IgD-negative memory B cell (primary cell): ENCODE measurements around the gene HEXB. TPM values are rescaled to one million over a fixed set of nuclear protein-coding genes. Genes with fewer than 3 reads are reported as not detected.
A peak's percentile ranks its signal among the peaks of the same experiment; 100 is the strongest.
"Not testable (repeated sequence)": the region's sequence is repeated elsewhere in the genome, so short reads cannot be mapped to it uniquely, and the experiment has no call there.

Experiments
- H3K27ac Mint-ChIP-seq, 3 donors: one replicate each; pipeline ENCODE4 v1.8.0; 2020 to 2022; ENCODE audit warnings: mild to moderate bottlenecking in 3 of 3, mixed read lengths in 3 of 3, moderate library complexity in 1 of 3
- H3K27me3 Mint-ChIP-seq: one replicate; pipeline ENCODE4 v1.8.0; 2021; ENCODE audit warnings: mixed read lengths
- H3K36me3 Mint-ChIP-seq: one replicate; pipeline ENCODE4 v1.8.0; 2020; ENCODE audit warnings: mild to moderate bottlenecking, mixed read lengths
- H3K4me1 Mint-ChIP-seq, 3 donors: one replicate each; pipeline ENCODE4 v1.8.0; 2020 to 2022; ENCODE audit warnings: mixed read lengths in 3 of 3, mild to moderate bottlenecking in 1 of 3
- H3K4me3 Mint-ChIP-seq, 4 donors: one replicate each; pipeline ENCODE4 v1.8.0; 2020 to 2022; ENCODE audit warnings: mild to moderate bottlenecking in 4 of 4, mixed read lengths in 4 of 4, moderate library complexity in 3 of 4
- H3K9me3 Mint-ChIP-seq, 3 donors: one replicate each; pipeline ENCODE4 v1.8.0; 2020 to 2021; ENCODE audit warnings: mixed read lengths in 3 of 3, mild to moderate bottlenecking in 1 of 3
- polyA plus RNA-seq: library from polyadenylated mRNA; unstranded; fragments of 300-500 nt; fragmentation: Illumina TruSeq; gene quantifications from one replicate; pipeline ENCODE4 v1.2.3, GENCODE V29; 2021

Gene HEXB
- polyA plus RNA-seq, 1 donor from 2014 or later = 62.1 TPM

DNA sequence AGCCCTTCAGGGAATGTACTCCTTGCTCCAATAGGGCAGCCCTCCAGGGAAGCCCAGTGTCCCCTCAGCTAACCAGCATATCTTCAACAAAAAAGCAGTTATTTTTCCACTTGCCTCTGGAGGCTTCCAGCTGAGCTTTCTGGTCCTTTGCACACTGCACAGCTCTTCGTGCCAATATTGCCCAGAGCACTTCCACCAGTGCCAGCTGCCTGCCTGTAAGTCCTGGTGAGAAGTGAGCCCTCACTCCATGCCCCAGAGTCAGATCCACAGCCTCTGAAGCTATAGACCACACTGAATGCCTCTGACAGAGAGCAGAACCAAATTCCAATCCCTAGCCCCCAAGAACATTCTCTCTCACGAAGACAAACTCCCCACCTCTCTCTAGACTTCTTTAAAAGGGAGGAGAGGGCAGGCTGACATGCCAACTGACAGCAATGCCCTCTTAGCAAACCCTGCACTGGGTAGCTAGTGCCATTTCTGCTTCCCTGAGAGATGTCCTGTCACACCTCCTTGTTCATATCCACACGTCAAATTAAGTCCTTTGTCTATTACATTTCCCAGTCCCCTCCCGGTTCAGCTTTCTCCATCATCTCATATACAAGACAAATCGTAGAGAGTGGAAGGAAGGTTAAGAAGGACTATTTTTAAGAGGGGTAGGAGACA lies 12.7 kb upstream of the HEXB start:
- Mint-ChIP-seq H3K4me1 (peaks cover 0 to 2% (median 0%) of the 10 kb centered on the region in 3 donors), H3K27ac (no peak overlapping the region), H3K4me3 (no peak overlapping the region), H3K9me3 (peaks cover 0 to 5% (median 0%) of the 10 kb centered on the region in 3 donors), H3K36me3 (no peaks in the 10 kb centered on the region), H3K27me3 (peaks cover 14% of the 10 kb centered on the region)

DNA sequence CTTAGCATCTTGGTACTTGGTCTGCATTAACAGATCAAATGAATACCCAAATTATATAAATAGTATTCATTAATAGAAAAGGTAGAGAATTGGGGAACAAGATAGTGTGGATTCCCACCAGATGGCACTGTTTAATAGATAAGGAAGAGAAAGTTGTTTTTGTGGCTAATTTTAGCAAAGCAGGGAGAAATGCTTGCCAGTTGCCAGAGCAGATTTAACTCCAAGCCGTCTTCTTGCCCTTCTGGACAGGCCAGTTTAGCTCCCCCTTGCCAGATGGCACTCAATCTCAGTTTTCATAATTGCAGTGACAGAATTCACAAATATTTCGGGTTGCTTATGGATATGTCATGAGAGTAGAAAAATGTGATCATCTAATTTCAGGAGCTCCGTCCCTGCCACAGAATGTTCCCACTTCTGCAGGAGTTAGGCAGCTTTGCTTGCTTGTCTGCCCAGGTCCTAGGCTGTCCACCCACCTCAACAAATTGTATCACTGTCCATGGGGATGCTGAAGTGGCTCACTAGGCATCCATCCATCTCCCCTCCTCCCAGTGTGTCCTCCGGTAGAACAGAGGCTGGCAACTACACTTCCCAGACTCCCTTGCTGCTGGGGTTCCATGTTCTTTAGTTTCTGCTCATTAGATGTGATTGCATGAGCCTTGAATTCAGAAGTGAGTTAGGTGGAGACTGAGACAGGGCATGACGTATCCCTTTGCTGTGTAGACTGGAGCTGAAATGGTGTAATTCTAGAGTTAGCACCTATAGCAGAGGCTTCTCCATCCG lies 11.8 kb upstream of the HEXB start:
- Mint-ChIP-seq H3K36me3 (no peaks in the 10 kb centered on the region), H3K27ac (peak overlapping the region in 1 of 3 donors; percentile 40), H3K4me1 (peaks cover 0 to 2% (median 0%) of the 10 kb centered on the region in 3 donors), H3K27me3 (peaks cover 14% of the 10 kb centered on the region), H3K9me3 (peaks cover 0 to 5% (median 0%) of the 10 kb centered on the region in 3 donors), H3K4me3 (peak overlapping the region in 1 of 4 donors; percentile 28)

DNA sequence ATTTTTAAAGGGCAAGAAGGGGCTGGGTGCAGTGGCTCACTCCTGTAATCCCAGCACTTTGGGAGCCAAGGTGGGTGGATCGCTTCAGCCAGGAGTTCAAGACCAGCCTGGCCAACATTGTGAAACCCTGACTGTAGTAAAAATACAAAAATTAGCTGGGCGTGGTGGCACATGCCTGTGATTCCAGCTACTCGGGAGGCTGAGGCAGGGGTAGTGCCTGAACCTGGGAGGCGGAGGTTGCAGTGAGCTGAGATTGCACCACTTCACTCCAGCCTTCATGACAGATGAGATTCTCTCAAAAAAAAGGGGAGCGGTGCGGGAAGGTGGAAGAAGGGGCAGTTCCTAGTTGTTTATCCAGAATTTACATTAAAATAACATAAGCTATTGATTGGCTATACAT lies 8.6 kb upstream of the HEXB start:
- H3K27me3 Mint-ChIP-seq = peaks cover 11% of the 10 kb centered on the region
- H3K36me3 Mint-ChIP-seq, H3K4me3 Mint-ChIP-seq, H3K9me3 Mint-ChIP-seq, H3K4me1 Mint-ChIP-seq, H3K27ac Mint-ChIP-seq: not testable (repeated sequence)

DNA sequence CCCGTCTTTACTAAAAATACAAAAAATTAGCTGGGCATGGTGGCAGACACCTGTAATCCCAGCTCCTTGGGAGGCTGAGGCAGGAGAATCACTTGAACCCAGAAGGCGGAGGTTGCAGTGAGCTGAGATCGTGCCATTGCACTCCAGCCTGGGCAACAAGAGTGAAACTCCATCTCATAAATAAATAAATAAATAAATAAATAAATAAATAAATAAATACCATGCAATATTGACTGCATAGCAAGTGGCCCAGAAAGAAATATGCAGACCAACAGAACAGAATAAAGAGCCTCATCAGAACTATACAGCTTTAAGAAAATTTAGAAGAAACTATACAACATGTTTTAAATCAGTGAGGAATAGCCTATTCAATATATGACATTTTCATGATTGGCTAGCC lies 6.9 kb upstream of the HEXB start:
- H3K4me3 Mint-ChIP-seq, H3K27ac Mint-ChIP-seq, H3K36me3 Mint-ChIP-seq, H3K9me3 Mint-ChIP-seq, H3K4me1 Mint-ChIP-seq, H3K27me3 Mint-ChIP-seq: not testable (repeated sequence)

DNA sequence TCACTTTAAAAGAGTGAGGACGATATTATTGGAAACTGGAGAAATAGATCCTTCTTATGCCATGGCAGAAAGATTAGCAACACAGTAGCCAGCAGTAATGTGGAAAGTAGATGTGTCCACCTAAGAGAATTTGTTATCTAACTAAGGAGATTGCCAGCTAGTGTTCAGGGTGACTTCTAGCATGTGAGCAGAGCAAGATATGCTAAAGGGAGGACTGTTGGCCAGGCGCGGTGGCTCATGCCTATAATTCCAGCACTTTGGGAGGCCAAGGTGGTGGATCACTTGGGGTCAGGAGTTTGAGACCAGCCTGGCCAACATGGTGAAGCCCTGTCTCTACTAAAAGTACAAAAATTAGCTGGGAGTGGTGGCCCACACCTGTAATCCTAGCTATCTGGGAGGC lies 5.7 kb upstream of the HEXB start:
- not testable (repeated sequence) for H3K36me3 Mint-ChIP-seq, H3K4me1 Mint-ChIP-seq, H3K9me3 Mint-ChIP-seq, H3K4me3 Mint-ChIP-seq, H3K27ac Mint-ChIP-seq
- H3K27me3 Mint-ChIP-seq = peaks cover 10% of the 10 kb centered on the region

DNA sequence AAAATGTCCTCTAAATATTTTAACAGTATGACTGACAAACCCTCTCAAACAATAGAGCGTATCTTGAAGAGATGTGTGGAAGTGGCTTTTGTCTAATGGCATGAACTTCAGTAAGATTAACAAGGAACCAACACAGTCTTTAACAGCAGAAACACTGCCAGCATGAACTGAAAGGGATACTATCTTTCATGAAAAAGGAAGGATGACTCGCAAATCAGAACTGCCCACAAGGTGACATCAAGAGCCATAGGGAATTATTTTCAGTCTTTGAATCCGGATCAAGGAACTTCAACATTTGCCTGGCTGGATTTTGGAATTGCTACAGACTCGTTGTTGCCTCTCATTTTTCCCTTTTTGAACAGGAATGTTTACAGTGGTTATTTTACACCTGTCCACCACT lies 5.1 kb upstream of the HEXB start:
- Mint-ChIP-seq H3K27ac (no peak overlapping the region), H3K27me3 (peaks cover 10% of the 10 kb centered on the region), H3K4me3 (peak overlapping the region in 1 of 4 donors; percentile 3), H3K4me1 (peaks cover 0 to 5% (median 0%) of the 10 kb centered on the region in 3 donors), H3K36me3 (no peaks in the 10 kb centered on the region), H3K9me3 (no peaks in the 10 kb centered on the region)

DNA sequence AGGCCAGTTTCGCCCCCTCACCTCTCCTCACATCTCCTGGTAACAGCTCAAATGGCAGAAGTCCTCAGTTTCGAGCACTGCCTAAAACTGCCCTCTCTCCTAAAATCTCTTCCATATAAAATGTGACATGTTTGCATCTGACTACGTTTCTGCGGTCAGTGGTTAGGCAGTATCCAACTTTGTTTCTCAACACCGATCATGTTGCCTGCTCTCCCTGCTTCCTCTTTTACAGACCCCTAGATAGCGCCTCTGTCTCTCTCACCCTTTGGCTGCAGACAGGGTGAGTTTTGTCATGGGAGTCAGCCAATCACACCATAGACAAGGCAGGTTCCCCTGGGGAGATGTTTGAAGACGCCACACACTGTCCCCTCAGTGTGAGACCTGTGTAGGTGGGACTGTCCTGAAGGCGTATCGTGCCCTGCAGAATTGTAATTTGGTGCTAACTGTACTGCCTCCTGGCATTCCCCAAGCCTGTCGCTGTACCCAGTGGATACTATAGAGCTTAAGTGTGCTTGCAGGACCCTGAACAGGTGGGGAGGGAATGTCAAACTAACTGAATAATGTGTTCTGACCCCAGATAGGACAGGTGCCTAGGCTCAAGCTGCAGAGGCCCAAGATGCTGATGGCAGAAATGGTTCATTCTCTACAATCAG lies 1.1 kb downstream of the HEXB start:
- Mint-ChIP-seq H3K4me1 (peaks cover 5 to 22% (median 16%) of the 10 kb centered on the region in 3 donors), H3K4me3 (peak overlapping the region; percentile 71 to 98 (median 92)), H3K27me3 (peaks cover 3% of the 10 kb centered on the region), H3K36me3 (peaks cover 1% of the 10 kb centered on the region), H3K27ac (peak overlapping the region; percentile 6 to 94 (median 63)), H3K9me3 (no peaks in the 10 kb centered on the region)

DNA sequence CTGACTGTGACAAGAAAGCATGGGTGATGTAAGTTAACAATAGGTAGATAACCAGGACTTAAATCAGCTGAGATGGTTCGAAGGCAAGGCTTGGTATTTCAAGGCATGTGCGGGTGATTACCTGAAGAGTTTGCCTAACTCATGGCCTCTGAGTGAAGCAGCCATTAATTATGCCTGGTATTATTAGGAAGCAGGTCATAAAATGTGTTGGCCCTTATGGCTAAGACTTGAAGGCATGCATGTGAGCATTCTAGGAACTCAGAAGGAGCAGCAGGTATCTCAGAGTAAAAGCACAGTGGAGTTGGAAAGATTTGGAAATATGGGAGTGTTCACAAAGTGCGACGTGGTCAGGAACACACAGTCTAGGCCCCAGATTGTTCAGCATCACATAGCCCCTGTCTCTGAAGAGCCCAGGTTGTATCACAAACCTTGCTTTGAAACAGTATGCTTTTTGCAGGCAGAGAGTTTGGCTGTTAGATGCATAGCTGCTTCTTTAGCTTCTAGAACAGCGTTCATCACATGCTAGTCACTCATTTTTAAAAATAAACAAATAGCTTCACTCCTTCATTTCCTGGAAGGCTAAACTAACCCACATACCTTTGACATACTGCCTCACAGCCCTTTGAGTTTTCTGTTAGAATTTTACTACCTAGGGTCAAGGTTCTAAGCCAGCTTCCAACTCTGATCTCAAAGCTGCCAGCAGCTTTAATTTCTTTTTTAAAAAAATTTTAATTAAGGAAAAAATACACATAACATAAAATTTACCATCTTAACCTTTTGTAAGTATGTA lies 2.1 kb downstream of the HEXB start:
- peak overlapping the region in 2 of 4 donors; percentile 25 to 71 for H3K4me3 Mint-ChIP-seq
- peaks cover 1% of the 10 kb centered on the region for H3K36me3 Mint-ChIP-seq
- H3K27ac Mint-ChIP-seq = no peak overlapping the region
- H3K4me1 Mint-ChIP-seq = peaks cover 5 to 22% (median 16%) of the 10 kb centered on the region in 3 donors
- peaks cover 3% of the 10 kb centered on the region for H3K27me3 Mint-ChIP-seq
- H3K9me3 Mint-ChIP-seq = no peaks in the 10 kb centered on the region

DNA sequence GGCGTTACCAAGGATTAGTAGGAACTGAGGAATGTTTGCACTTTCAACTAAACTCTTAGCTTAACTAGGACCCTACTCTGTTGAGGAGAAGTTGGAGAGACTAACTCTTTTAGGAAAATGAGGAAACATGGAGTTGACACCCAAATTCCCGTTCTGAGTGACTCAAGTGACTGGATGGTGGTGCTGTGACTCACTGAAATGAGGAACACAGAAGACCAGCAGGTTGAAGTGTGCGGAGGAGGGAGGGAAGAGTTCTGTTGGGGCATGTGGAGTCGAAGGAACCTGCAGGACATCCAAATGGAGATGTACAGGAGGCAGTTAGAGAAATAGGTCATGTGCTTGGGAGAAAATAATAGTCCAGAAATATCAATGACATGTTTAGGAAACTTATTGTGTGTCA lies 8.2 kb downstream of the HEXB start:
- peaks cover 1% of the 10 kb centered on the region for H3K36me3 Mint-ChIP-seq
- H3K4me1 Mint-ChIP-seq = peaks cover 0 to 4% (median 0%) of the 10 kb centered on the region in 3 donors
- no peak overlapping the region for H3K27ac Mint-ChIP-seq

DNA sequence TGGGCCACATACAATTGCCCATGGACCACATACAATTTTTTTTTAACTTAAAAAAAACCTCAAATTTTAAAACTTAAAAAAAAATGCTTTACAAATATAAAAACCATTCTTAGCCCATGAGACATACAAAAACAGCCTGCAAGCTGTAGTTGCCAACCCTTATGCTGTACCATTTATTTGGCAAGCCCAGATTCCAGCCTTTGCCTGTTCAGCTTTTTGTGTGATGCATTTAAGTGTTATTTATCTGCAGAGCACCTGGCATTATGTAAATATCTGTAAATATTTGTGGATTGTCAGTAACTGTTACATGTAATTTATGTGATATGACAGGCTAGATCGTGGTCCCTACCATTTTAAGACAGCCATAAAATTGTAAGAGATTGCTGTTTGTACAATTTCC lies 32.6 kb downstream of the HEXB start:
- H3K27ac Mint-ChIP-seq = peak overlapping the region in 1 of 3 donors; percentile 39
- H3K9me3 Mint-ChIP-seq = peaks cover 0 to 2% (median 0%) of the 10 kb centered on the region in 3 donors
- H3K36me3 Mint-ChIP-seq = peaks cover 8% of the 10 kb centered on the region
- no peaks in the 10 kb centered on the region for H3K27me3 Mint-ChIP-seq
- no peak overlapping the region for H3K4me3 Mint-ChIP-seq
- peaks cover 0 to 2% (median 2%) of the 10 kb centered on the region in 3 donors for H3K4me1 Mint-ChIP-seq

More for the DNA sequence above, 8.2 kb downstream of the HEXB start:
- no peaks in the 10 kb centered on the region for H3K9me3 Mint-ChIP-seq
- no peak overlapping the region for H3K4me3 Mint-ChIP-seq
- no peaks in the 10 kb centered on the region for H3K27me3 Mint-ChIP-seq

DNA sequence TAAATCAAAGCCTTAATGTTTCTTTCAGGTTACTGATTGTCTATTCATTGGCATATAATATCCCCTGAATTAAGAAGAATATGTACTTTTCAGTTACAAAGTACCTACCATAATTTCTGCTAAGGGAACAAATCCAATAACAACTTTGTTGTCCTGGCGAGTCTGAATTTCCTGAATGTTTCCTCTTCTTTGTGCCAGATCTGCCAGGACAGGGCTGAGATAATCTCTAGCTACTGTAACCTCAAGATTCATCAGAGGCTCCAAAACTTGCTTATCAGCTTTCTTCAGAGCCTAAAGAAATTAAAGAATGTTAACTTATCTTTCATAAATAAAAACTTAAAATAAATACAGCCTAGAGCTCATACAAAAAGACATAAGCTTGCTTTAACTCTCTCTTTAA lies 37.2 kb downstream of the HEXB start:
- Mint-ChIP-seq H3K36me3 (peaks cover 8% of the 10 kb centered on the region), H3K4me3 (no peak overlapping the region), H3K27me3 (no peaks in the 10 kb centered on the region), H3K4me1 (no peaks in the 10 kb centered on the region), H3K9me3 (no peaks in the 10 kb centered on the region), H3K27ac (no peak overlapping the region)

DNA sequence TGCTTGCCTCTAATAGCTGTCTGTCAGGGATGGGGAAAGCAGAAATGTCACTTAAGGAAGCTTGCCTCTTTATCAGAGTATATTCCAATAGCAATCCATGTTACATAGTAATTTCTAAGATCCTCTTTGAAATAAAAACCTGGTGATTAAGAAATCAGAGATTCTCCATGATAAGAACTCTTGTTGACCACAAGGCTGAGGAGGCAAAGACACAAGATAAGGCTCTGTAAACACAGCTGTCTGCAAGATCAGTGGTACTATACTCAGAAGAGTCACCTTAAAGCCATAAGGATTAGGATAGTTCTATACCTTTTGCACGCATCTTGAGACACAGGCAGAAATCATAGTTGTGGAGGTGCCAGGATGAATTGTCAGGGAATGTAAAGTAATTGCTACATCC lies 40.3 kb downstream of the HEXB start:
- H3K4me3 Mint-ChIP-seq = no peak overlapping the region
- no peaks in the 10 kb centered on the region for H3K9me3 Mint-ChIP-seq
- H3K36me3 Mint-ChIP-seq = peaks cover 3% of the 10 kb centered on the region
- H3K4me1 Mint-ChIP-seq = no peaks in the 10 kb centered on the region
- H3K27me3 Mint-ChIP-seq = no peaks in the 10 kb centered on the region
- no peak overlapping the region for H3K27ac Mint-ChIP-seq

DNA sequence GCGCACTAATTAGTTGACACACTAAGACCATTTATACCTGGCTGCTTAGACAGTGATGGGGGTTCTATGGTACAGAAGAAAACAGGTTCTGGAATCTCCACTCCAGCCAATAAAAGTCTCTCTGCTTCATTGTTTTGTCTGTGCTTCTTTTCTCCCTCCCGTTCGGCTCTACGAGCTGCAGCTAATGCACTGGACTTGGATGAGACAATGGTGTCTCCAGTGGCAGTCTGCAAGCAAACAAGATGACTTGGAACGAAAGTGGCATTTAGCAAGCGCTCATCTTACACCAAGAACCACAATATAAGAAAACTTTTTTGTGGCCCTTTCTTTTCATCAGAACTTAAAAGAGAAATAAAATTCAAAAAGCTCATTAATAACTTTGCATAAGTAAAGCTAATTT lies 51.7 kb downstream of the HEXB start:
- H3K4me1 Mint-ChIP-seq = no peaks in the 10 kb centered on the region
- H3K36me3 Mint-ChIP-seq = peaks cover 7% of the 10 kb centered on the region
- no peak overlapping the region for H3K4me3 Mint-ChIP-seq
- no peak overlapping the region for H3K27ac Mint-ChIP-seq
- no peaks in the 10 kb centered on the region for H3K9me3 Mint-ChIP-seq
- H3K27me3 Mint-ChIP-seq = no peaks in the 10 kb centered on the region

DNA sequence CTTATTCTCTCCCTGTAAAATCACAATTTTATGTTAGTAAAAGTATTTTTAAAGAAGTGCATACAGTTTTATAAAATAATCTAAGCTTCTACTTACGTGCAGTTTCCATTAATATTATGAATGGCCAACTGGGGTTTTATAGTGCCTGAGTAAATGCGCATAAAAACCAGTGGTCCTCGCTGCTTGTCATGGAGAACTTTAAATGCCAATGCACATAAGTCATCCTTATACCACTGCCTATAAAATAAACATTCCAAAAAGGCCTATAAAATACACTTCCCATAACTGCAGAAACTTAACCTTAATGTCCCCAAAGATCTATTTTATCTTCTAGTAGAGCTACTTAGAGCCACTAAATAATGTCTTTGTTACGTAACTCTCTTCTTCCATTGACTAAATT lies 53.4 kb downstream of the HEXB start:
- Mint-ChIP-seq H3K9me3 (no peaks in the 10 kb centered on the region), H3K27me3 (no peaks in the 10 kb centered on the region), H3K27ac (no peak overlapping the region), H3K4me1 (no peaks in the 10 kb centered on the region), H3K36me3 (peaks cover 7% of the 10 kb centered on the region), H3K4me3 (no peak overlapping the region)

DNA sequence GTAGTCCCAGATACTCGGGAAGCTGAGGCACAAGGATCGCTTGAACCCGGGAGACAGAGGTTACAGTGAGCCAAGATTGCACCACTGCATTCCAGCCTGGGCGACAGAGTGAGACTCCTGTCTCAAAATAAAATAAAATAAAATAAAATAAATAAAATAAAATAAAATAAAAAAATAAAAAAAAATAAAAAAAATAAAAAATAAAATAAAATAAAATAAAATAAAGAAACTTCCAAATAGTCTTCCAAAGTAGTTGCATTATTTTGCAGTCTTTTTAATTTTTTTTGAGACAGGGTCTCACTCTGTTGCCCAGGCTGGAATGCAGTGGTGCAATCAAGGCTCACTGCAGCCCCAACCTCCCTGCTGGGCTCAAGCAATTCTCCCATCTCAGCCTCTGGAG lies 63.7 kb downstream of the HEXB start:
- not testable (repeated sequence) for H3K9me3 Mint-ChIP-seq, H3K27me3 Mint-ChIP-seq, H3K4me1 Mint-ChIP-seq, H3K4me3 Mint-ChIP-seq, H3K27ac Mint-ChIP-seq
- peaks cover 14% of the 10 kb centered on the region for H3K36me3 Mint-ChIP-seq
